CD4-positive, CD25-positive, alpha-beta regulatory T cell (primary cell): ENCODE results near the gene SPOCK3. TPM values are rescaled to one million over a fixed set of nuclear protein-coding genes. Genes with fewer than 3 reads are reported as not detected.

ENCODE experiments used
- ATAC-seq, 2 donors: fragments of 150-1000 bp; cut with Tn5 transposase; one replicate each; pipeline ENCODE4 v1.10.0; 2021; ENCODE audit warnings: low read depth in 2 of 2, moderate number of reproducible peaks in 2 of 2, moderate library complexity in 1 of 2
- DNase-seq, 3 donors: peaks; one replicate each; pipeline versions ENCODE4 v3.0.0 to v3.0.0-alpha.2; 2012 to 2022; ENCODE audit warnings: mixed read lengths in 1 of 3
- H3K27ac ChIP-seq: one replicate; pipeline ENCODE4 v1.7.0; 2013; ENCODE audit warnings: mild to moderate bottlenecking, low read length; ENCODE audit not compliant: insufficient read depth, poor library complexity, severe bottlenecking
- H3K27me3 ChIP-seq: one replicate; pipeline ENCODE4 v1.7.0; 2013; ENCODE audit warnings: low read length; ENCODE audit not compliant: control insufficient read depth, insufficient read depth
- H3K36me3 ChIP-seq: one replicate; pipeline ENCODE4 v1.7.0; 2013; ENCODE audit warnings: mild to moderate bottlenecking, low read length, moderate library complexity; ENCODE audit not compliant: control insufficient read depth, insufficient read depth
- H3K4me1 ChIP-seq: 2 replicates; pipeline ENCODE4 v1.7.0; 2013; ENCODE audit warnings: mild to moderate bottlenecking, low read length; ENCODE audit not compliant: insufficient read depth, control insufficient read depth, poor library complexity, severe bottlenecking
- H3K4me3 ChIP-seq: one replicate; pipeline ENCODE4 v1.7.0; 2013; ENCODE audit warnings: low read depth, mild to moderate bottlenecking, low read length, moderate library complexity
- H3K9me3 ChIP-seq, 2 experiments: 1 replicate in 1 of 2; 2 replicates in 1 of 2; pipeline ENCODE4 v1.7.0; 2013; ENCODE audit warnings: low read length in 2 of 2, mild to moderate bottlenecking in 1 of 2, moderate library complexity in 1 of 2; ENCODE audit not compliant: control insufficient read depth in 2 of 2
- H3K27ac Mint-ChIP-seq, 3 donors: one replicate each; pipeline ENCODE4 v1.8.0; 2020 to 2022; ENCODE audit warnings: mild to moderate bottlenecking in 3 of 3, mixed read lengths in 3 of 3, moderate library complexity in 2 of 3
- H3K27me3 Mint-ChIP-seq: one replicate; pipeline ENCODE4 v1.8.0; 2022; ENCODE audit warnings: mild to moderate bottlenecking, mixed read lengths
- H3K36me3 Mint-ChIP-seq: one replicate; pipeline ENCODE4 v1.8.0; 2020; ENCODE audit warnings: mixed read lengths
- H3K4me1 Mint-ChIP-seq, 4 donors: one replicate each; pipeline ENCODE4 v1.8.0; 2020 to 2022; ENCODE audit warnings: mixed read lengths in 4 of 4, mild to moderate bottlenecking in 1 of 4
- H3K4me3 Mint-ChIP-seq, 4 donors: one replicate each; pipeline ENCODE4 v1.8.0; 2020 to 2022; ENCODE audit warnings: mild to moderate bottlenecking in 4 of 4, mixed read lengths in 4 of 4, moderate library complexity in 3 of 4
- H3K9me3 Mint-ChIP-seq, 7 donors: one replicate each; pipeline ENCODE4 v1.8.0; 2020 to 2022; ENCODE audit warnings: mixed read lengths in 7 of 7, mild to moderate bottlenecking in 3 of 7, moderate library complexity in 2 of 7
- polyA plus RNA-seq, 4 donors: library from polyadenylated mRNA; unstranded; fragments of 300-500 nt; fragmentation: Illumina TruSeq; gene quantifications; one replicate each; pipeline ENCODE4 v1.2.3, GENCODE V29; 2021
- total RNA-seq: library from RNA; stranded (reverse); gene quantifications from one replicate; pipeline ENCODE4 v1.2.3, GENCODE V29; 2022

Gene SPOCK3
- total and polyA plus RNA-seq, 5 donors from 2014 or later = not detected

DNA sequence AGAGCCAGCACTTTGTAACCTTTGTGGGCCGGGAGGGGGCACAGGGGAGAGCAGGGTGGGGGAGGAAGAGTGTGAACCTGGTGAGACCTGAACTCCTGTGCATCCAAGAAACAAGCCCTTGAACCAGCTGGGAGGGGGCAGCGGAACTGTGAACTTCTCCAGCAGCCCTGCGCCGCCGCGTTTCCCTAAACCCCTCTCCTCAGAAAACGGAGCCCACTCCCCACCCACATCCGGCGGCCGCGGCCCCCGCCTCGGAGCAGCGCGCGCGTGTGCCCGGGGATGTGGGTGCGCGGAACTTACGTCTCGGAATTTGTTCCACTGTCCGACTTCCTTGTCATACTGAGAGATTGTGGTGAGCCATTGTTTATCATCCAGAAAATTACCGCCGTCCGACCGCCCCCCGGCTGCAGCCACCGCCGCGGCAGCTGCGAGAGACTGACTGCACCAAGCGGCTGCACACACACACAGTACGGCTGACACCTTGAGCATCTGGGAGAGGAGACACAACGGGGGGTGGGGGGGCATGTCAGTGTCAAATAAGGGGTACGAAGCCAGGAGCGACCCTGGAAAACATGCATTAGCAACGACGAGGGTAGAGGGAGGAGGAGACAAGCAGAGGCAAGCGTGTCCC is 494 bp downstream of the SPOCK3 start:
- ATAC-seq (no peak), DNase-seq (no peak)
- Mint-ChIP-seq H3K4me3 (no peak overlapping the region), H3K9me3 (peaks cover 0 to 6% (median 0%) of the 10 kb centered on the region in 7 donors), H3K36me3 (no peaks in the 10 kb centered on the region), H3K4me1 (peaks cover 0 to 2% (median 0%) of the 10 kb centered on the region in 4 donors), H3K27ac (no peak overlapping the region), H3K27me3 (peaks cover 4% of the 10 kb centered on the region)
- no peak overlapping the region for H3K4me3 ChIP-seq
- H3K27me3 ChIP-seq = no peaks in the 10 kb centered on the region
- H3K4me1 ChIP-seq = no peaks in the 10 kb centered on the region
- H3K27ac ChIP-seq = no peak overlapping the region
- no peaks in the 10 kb centered on the region for H3K36me3 ChIP-seq
- H3K9me3 ChIP-seq = no peaks in the 10 kb centered on the region

DNA sequence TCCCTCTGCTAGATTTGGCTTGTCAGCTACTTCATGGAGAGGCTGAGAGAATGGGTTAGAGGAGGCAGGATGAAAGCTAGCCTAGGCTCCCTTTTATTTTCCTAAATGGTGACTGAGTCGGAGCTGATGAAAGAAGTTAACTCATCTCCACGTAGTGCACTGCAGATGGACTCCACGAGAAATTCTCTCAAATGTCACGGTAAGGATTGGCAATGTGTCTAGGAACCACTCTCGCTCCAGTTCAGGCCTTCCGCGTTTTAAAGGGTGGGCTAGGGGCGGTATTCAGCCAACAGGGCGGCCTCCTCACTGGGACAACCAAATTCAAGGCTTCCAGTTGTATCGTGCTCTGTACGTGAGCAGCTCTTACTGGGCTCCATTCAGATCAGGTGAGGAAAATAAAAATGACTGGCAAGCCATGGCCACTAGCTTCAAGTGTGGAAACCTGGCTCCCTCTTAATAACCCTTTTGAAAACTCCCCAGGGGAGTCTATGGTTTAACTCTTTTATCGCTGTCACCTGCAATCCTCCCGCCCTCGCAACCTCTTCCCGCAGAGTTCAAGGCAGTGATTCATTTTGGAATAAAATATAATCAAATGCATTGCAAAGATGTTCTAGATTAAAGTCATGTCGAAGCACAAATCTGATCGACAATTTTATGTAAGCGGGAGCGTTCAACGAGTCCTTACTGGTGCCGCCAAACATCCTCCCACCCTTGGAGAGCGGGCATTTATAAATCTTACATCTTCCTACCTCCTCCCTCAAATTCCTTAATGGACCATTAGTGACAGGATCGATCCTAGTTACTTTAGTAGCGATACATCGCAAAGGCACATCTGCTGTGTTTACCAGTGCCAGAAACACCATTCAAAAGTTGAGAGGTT is 1.2 kb downstream of the SPOCK3 start:
- H3K4me1 ChIP-seq = no peaks in the 10 kb centered on the region
- H3K27ac ChIP-seq = no peak overlapping the region
- DNase-seq (no peak), ATAC-seq (no peak)
- Mint-ChIP-seq H3K4me3 (no peak overlapping the region), H3K36me3 (no peaks in the 10 kb centered on the region), H3K9me3 (peaks cover 0 to 5% (median 0%) of the 10 kb centered on the region in 7 donors), H3K27me3 (peaks cover 4% of the 10 kb centered on the region), H3K4me1 (peaks cover 0 to 2% (median 0%) of the 10 kb centered on the region in 4 donors), H3K27ac (no peak overlapping the region)
- no peaks in the 10 kb centered on the region for H3K27me3 ChIP-seq
- no peak overlapping the region for H3K4me3 ChIP-seq
- no peaks in the 10 kb centered on the region for H3K9me3 ChIP-seq
- H3K36me3 ChIP-seq = no peaks in the 10 kb centered on the region

DNA sequence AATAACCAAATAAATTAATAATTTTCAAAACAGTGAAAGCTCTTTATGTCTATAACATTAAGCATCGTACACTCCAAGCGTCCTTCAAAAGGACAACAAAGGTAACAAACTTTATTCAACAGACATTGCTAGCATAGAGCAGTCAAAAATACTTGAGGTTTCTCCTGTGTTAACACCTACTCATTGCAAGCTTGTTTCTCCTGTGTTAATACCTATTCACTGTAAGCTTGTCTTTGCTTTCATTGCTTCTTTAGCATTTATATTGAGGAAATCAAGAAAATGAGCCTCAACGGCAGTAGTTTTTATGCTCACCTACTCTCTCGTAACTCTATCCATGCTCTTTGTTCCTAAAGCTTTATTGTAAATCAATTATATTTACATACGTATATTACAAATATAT is 3.5 kb downstream of the SPOCK3 start:
- Histone ChIP-seq H3K4me3 (no peak overlapping the region), H3K36me3 (no peaks in the 10 kb centered on the region), H3K4me1 (no peaks in the 10 kb centered on the region), H3K27ac (no peak overlapping the region), H3K27me3 (no peaks in the 10 kb centered on the region), H3K9me3 (no peaks in the 10 kb centered on the region)
- H3K36me3 Mint-ChIP-seq = no peaks in the 10 kb centered on the region
- H3K27me3 Mint-ChIP-seq = peaks cover 4% of the 10 kb centered on the region
- ATAC-seq = no peak
- no peak overlapping the region for H3K27ac Mint-ChIP-seq
- DNase-seq = no peak
- no peak overlapping the region for H3K4me3 Mint-ChIP-seq
- peaks cover 0 to 2% (median 0%) of the 10 kb centered on the region in 7 donors for H3K9me3 Mint-ChIP-seq
- peaks cover 0 to 2% (median 0%) of the 10 kb centered on the region in 4 donors for H3K4me1 Mint-ChIP-seq

DNA sequence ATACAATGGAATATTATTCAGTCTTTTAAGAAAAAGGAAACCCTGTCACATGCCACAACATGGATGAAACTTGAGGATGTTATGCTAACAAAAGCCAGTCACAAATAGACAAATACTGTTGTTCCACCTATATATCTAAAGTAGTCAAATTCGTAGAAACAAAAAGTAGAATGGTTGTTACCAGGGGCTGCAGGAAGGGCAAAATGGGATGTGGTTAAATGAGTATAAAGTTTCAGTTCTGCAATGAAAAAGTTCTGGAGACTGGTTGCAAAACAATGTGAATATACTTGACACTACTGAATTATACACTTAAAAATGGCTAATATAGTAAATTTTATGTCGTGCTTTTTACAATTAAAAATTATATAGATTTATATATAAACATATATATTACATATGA is 12.2 kb downstream of the SPOCK3 start:
- Mint-ChIP-seq H3K27ac (no peak overlapping the region), H3K36me3 (no peaks in the 10 kb centered on the region), H3K4me1 (no peaks in the 10 kb centered on the region), H3K4me3 (no peak overlapping the region), H3K9me3 (peaks cover 0 to 2% (median 0%) of the 10 kb centered on the region in 7 donors), H3K27me3 (no peaks in the 10 kb centered on the region)
- peak in 1 of 3 donors; percentile 1 for DNase-seq
- Histone ChIP-seq H3K9me3 (no peaks in the 10 kb centered on the region), H3K36me3 (no peaks in the 10 kb centered on the region), H3K27me3 (no peaks in the 10 kb centered on the region), H3K27ac (no peak overlapping the region), H3K4me1 (no peaks in the 10 kb centered on the region), H3K4me3 (no peak overlapping the region)
- no peak for ATAC-seq

DNA sequence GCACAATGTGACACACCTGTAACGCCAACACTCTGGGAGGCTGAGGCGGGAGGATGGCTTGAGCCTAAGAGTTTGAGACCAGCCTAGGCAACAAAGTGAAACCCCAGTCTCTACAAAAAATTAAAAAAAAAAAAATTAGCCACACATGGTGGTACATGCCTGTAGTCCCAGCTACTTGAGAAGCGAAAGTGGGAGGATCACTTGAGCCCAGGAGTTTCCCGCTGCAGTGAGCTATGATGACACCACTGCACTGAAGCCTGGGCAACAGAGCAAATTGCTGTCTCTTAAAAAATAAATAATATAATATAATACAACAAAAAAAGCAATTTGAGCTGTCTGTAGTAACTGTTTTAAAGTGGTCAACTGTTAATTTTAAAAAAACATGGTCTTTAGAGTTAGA is 13.2 kb downstream of the SPOCK3 start:
- H3K27ac Mint-ChIP-seq = no peak overlapping the region
- no peaks in the 10 kb centered on the region for H3K27me3 ChIP-seq
- H3K27ac ChIP-seq = no peak overlapping the region
- no peaks in the 10 kb centered on the region for H3K36me3 ChIP-seq
- H3K4me1 Mint-ChIP-seq = no peaks in the 10 kb centered on the region
- DNase-seq (no peak), ATAC-seq (no peak)
- H3K4me3 Mint-ChIP-seq = no peak overlapping the region
- no peaks in the 10 kb centered on the region for H3K9me3 ChIP-seq
- H3K4me1 ChIP-seq = no peaks in the 10 kb centered on the region
- H3K27me3 Mint-ChIP-seq = no peaks in the 10 kb centered on the region
- no peak overlapping the region for H3K4me3 ChIP-seq
- no peaks in the 10 kb centered on the region for H3K36me3 Mint-ChIP-seq
- peaks cover 0 to 4% (median 0%) of the 10 kb centered on the region in 7 donors for H3K9me3 Mint-ChIP-seq

DNA sequence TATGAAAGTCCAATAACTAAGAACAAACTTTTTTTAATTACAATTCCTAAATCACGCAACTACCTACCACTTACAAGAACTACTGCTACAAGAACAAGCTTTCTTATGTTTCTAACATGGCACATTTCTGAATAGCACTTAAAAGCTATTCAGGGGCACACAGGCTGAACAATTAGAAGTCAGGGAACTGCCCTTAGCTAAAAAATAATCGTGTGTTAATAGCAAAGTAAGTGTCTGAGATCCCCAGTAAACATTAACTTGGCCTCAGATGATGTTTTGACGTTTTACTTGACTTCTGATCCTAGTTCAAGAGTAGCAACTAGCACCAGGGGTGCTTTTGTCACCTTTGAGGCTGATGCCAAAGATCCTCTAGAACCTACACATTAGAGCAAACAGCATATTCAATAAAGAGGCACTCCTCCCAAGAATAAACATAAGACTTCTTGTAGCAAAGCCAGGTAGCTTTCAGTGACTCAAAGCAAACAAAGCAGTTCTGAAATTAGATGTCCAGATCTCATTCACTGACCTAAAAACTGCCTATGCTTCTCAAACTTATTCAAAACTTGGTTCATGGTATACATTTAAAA is 16.2 kb downstream of the SPOCK3 start:
- ATAC-seq = no peak
- Histone ChIP-seq H3K36me3 (no peaks in the 10 kb centered on the region), H3K9me3 (no peaks in the 10 kb centered on the region), H3K27ac (no peak overlapping the region), H3K4me1 (no peaks in the 10 kb centered on the region), H3K4me3 (no peak overlapping the region), H3K27me3 (no peaks in the 10 kb centered on the region)
- DNase-seq = no peak
- Mint-ChIP-seq H3K4me3 (no peak overlapping the region), H3K9me3 (peaks cover 0 to 10% (median 3%) of the 10 kb centered on the region in 7 donors), H3K4me1 (no peaks in the 10 kb centered on the region), H3K27ac (no peak overlapping the region), H3K27me3 (no peaks in the 10 kb centered on the region), H3K36me3 (no peaks in the 10 kb centered on the region)

DNA sequence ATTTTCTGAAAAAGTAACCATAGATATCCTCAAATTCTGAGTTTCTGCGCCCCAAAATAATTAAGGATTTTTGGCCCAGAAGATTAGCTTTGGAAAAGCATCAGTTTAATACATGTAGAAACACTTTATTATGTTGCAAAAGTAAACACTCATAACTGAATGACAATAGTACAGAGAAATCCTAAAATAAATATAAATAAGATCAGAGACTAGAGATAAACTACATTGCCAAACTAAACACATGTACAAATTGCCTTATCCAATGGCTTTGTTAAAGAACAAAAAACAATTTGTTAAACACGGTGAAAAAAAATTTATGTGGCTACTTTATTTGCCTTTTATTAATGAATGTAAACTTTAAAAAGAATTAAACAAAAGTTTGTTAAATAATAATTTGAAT is 17.5 kb downstream of the SPOCK3 start:
- ATAC-seq (no peak), DNase-seq (no peak)
- Mint-ChIP-seq H3K27ac (no peak overlapping the region), H3K36me3 (no peaks in the 10 kb centered on the region), H3K27me3 (no peaks in the 10 kb centered on the region), H3K9me3 (peaks cover 0 to 10% (median 3%) of the 10 kb centered on the region in 7 donors), H3K4me1 (no peaks in the 10 kb centered on the region), H3K4me3 (no peak overlapping the region)
- no peak overlapping the region for H3K4me3 ChIP-seq
- no peaks in the 10 kb centered on the region for H3K36me3 ChIP-seq
- H3K27ac ChIP-seq = no peak overlapping the region
- no peaks in the 10 kb centered on the region for H3K9me3 ChIP-seq
- no peaks in the 10 kb centered on the region for H3K4me1 ChIP-seq
- no peaks in the 10 kb centered on the region for H3K27me3 ChIP-seq
